ENCODE results near the gene GLE1.
A peak's percentile ranks its signal among the peaks of the same experiment; 100 is the strongest.

GLE1 gene

DNA sequence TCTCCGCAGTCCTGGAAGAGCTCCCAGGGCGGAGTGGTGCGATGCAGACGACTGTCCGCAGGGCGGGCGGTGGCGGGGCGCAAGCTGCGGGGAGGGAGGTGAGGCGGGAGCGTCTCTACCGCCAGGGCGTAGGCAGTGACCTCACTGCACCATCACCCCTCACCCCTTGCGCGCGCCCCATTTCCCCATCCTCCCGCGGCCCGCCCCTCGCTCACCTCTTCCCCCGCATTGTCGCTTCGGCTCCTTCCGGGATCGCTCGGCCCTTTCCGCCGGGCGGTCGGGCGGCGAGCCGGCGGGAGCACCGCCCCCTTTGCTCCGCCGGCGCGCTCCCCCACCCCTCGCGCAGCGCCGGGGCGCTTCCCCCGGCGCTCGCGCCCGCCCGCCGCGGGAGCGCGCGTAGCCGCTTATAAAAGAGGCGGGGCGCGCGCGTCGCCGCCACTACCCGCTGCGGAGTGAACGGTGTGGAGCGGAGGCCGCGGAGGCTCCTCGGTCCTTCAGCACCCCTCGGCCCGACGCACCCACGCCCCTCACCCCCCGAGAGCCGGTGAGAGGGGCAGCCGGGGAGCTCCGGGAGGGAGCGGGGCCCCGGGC is 47.7 kb downstream of the GLE1 start, which contains the start of gene SPTAN1:
Gene SPTAN1 (plus strand): TSS at position 435 of the 591 bp plus-strand sequence. CDS start 14,154 bp downstream, outside the sequence.
- H3K4me1 ChIP-seq (ENCODE audit: insufficient read depth, insufficient read length): peaks cover 5% of the 10 kb centered on the region
- no peak for TF ChIP-seq SUZ12 (IDR thresholded peaks at IDR 0.05; ENCODE audit: extremely low read depth, insufficient read depth, insufficient read length)
- TF ChIP-seq YY1 (IDR thresholded peaks at IDR 0.05; ENCODE audit: insufficient read depth, insufficient read length): no peak
- no peak for TF ChIP-seq ZNF274 (IDR thresholded peaks at IDR 0.05; ENCODE audit: low read depth, low read length)

DNA sequence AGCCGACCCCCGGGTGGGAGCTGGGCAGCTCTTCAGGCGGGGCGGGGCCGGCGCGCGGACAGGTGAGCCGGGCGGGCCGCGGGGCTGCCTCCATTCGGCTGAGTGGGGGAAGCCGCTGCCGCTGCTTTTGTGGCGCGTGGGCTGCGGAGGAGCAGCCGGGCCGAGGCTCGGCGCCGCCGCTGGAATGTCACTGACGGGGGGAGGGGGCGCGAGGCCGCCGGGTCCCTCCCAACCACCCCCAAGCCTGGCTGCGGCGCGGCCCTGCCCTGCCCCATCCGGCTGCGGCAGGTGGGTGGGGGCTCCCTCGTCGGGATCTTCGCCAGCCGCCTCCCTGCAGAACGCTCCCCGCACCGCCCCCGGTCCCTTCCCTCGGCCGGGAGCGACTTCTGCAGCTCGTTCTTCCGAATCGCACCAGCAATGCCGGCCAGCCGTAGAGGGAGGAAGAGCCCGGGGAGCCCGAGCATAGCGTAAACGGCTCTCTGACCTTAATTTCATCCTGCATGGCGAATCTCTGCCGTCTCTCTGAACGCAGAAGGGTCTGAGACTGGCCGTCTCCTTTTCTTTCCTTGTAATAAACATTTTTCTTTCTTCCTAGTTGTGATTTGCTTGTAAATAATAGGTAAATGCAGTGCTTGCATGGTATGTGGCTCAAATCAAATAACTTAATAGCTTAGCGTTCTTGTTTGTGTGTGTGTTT is 48.4 kb downstream of the GLE1 start:
- TF ChIP-seq ZNF274 (IDR thresholded peaks at IDR 0.05; ENCODE audit: low read depth, low read length) (no peak), YY1 (IDR thresholded peaks at IDR 0.05; ENCODE audit: insufficient read depth, insufficient read length) (no peak), SUZ12 (IDR thresholded peaks at IDR 0.05; ENCODE audit: extremely low read depth, insufficient read depth, insufficient read length) (no peak)
- Histone ChIP-seq H3K9me3 (ENCODE audit: insufficient read depth, low read length) (no peaks in the 10 kb centered on the region), H3K4me3 (ENCODE audit: insufficient read length, low read depth) (peak overlapping the region; percentile 80), H3K9ac (ENCODE audit: insufficient read length, low read depth) (peak overlapping the region; percentile 87), H3K27me3 (ENCODE audit: insufficient read depth, insufficient read length) (no peaks in the 10 kb centered on the region), H3K4me1 (ENCODE audit: insufficient read depth, insufficient read length) (peaks cover 5% of the 10 kb centered on the region), H3K36me3 (ENCODE audit: insufficient read depth, insufficient read length, low read length) (peaks cover 20% of the 10 kb centered on the region)
- DNase-seq (ENCODE audit: low read depth, low spot score): peak; percentile 39

More for the DNA sequence above, 47.7 kb downstream of the GLE1 start, which contains the start of gene SPTAN1:
- peak; percentile 85 for DNase-seq (ENCODE audit: low read depth, low spot score)
- Histone ChIP-seq H3K36me3 (ENCODE audit: insufficient read depth, insufficient read length, low read length) (peaks cover 17% of the 10 kb centered on the region), H3K9ac (ENCODE audit: insufficient read length, low read depth) (peak within 1 kb of the TSS; percentile 87), H3K9me3 (ENCODE audit: insufficient read depth, low read length) (no peaks in the 10 kb centered on the region), H3K4me3 (ENCODE audit: insufficient read length, low read depth) (peak within 1 kb of the TSS; percentile 80), H3K27me3 (ENCODE audit: insufficient read depth, insufficient read length) (no peaks in the 10 kb centered on the region)

DNA sequence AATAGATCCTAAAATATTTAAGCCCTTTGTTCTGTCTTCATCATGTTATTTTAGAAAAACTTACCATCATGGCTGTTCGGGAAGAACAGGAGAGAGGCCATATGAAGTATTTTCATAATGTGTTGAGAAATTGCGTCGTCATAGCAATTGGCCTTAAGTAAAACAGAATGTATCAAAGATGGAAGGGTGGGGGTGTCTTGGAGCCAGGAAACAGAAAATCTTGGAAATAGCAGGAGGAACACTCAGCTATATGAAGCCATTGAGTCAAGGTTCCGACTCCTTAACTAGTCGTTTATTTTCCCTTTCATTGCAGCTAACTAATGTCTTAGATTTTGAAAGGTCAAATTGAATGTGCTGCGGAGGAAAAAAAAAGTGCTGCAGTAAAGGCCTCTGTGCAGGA is 49.2 kb downstream of the GLE1 start:
- Histone ChIP-seq H3K9me3 (ENCODE audit: insufficient read depth, low read length) (no peaks in the 10 kb centered on the region), H3K4me1 (ENCODE audit: insufficient read depth, insufficient read length) (peaks cover 5% of the 10 kb centered on the region), H3K9ac (ENCODE audit: insufficient read length, low read depth) (peak overlapping the region; percentile 65), H3K4me3 (ENCODE audit: insufficient read length, low read depth) (peak overlapping the region; percentile 80), H3K36me3 (ENCODE audit: insufficient read depth, insufficient read length, low read length) (peaks cover 20% of the 10 kb centered on the region), H3K27me3 (ENCODE audit: insufficient read depth, insufficient read length) (no peaks in the 10 kb centered on the region)
- TF ChIP-seq ZNF274 (IDR thresholded peaks at IDR 0.05; ENCODE audit: low read depth, low read length): no peak
- TF ChIP-seq YY1 (IDR thresholded peaks at IDR 0.05; ENCODE audit: insufficient read depth, insufficient read length): no peak
- no peak for TF ChIP-seq SUZ12 (IDR thresholded peaks at IDR 0.05; ENCODE audit: extremely low read depth, insufficient read depth, insufficient read length)
- no peak for DNase-seq (ENCODE audit: low read depth, low spot score)

DNA sequence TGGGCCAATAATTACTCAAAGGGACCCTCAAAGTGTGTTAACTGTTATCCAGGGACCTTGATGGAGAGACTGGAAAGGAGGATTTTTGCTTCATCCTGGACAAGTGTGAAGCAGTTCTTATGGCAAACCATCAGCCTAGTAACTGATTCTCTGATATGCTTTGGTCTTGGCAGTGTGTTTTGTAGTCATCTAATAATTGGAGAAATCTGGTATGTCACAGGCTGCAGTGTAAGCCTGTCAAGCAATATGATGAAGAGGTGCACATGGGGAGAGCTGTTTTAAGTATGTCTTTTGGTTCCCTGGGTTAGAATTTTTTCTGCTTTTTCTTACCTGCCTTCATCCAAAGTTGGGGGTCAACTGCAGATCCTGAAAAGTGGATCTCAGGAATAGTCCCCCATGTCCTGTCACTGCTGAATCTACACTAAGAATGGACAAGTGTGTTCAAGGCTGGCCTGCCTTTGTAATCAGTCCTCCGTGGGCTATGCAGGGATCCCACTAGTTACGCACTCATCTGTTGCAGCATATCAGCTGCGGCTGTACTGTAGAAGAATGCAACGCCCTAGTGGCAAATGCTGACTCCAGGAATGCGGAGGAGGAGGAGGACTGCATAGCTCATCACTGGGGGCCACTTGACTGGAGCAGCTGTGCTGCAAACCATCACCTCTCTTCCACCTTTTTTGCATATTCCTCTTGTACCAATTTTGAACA is 49.8 kb downstream of the GLE1 start:
- Histone ChIP-seq H3K27me3 (ENCODE audit: insufficient read depth, insufficient read length) (no peaks in the 10 kb centered on the region), H3K4me1 (ENCODE audit: insufficient read depth, insufficient read length) (peaks cover 9% of the 10 kb centered on the region), H3K9me3 (ENCODE audit: insufficient read depth, low read length) (no peaks in the 10 kb centered on the region), H3K36me3 (ENCODE audit: insufficient read depth, insufficient read length, low read length) (peaks cover 25% of the 10 kb centered on the region), H3K4me3 (ENCODE audit: insufficient read length, low read depth) (peak overlapping the region; percentile 80), H3K9ac (ENCODE audit: insufficient read length, low read depth) (peak overlapping the region; percentile 21)
- no peak for TF ChIP-seq SUZ12 (IDR thresholded peaks at IDR 0.05; ENCODE audit: extremely low read depth, insufficient read depth, insufficient read length)
- no peak for TF ChIP-seq ZNF274 (IDR thresholded peaks at IDR 0.05; ENCODE audit: low read depth, low read length)
- TF ChIP-seq YY1 (IDR thresholded peaks at IDR 0.05; ENCODE audit: insufficient read depth, insufficient read length): no peak
- no peak for DNase-seq (ENCODE audit: low read depth, low spot score)

DNA sequence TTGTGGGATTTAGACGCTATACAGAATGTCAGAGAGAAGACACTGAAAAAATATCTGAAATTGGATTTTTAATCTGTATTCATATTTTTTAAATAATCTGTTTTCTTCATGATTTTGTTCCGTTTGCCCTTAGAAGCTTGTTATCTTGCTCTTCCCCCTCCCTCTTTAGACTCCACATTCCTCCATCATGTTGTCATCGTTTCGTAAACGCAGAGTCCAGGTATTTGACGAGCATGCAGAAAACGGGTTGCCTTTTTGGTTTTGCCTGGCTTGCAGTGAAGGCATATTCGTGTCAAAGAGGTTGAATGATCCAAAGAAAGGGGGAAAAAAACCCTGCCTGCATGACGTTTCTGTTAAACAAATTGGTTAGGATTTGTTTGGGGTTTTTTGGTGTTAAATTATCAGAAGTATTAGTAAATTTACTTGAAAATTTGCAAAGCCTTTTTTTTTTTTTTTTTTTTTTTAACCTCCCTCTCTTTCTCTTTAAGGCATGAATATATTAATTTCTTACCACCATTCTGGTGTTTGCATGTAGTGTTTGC is 50.7 kb downstream of the GLE1 start:
- Histone ChIP-seq H3K9ac (ENCODE audit: insufficient read length, low read depth) (peak overlapping the region; percentile 6), H3K27me3 (ENCODE audit: insufficient read depth, insufficient read length) (no peaks in the 10 kb centered on the region), H3K4me1 (ENCODE audit: insufficient read depth, insufficient read length) (peaks cover 9% of the 10 kb centered on the region), H3K36me3 (ENCODE audit: insufficient read depth, insufficient read length, low read length) (peaks cover 25% of the 10 kb centered on the region), H3K4me3 (ENCODE audit: insufficient read length, low read depth) (no peak overlapping the region), H3K9me3 (ENCODE audit: insufficient read depth, low read length) (no peaks in the 10 kb centered on the region)
- peak; percentile 69 for DNase-seq (ENCODE audit: low read depth, low spot score)
- no peak for TF ChIP-seq YY1 (IDR thresholded peaks at IDR 0.05; ENCODE audit: insufficient read depth, insufficient read length)
- no peak for TF ChIP-seq ZNF274 (IDR thresholded peaks at IDR 0.05; ENCODE audit: low read depth, low read length)
- TF ChIP-seq SUZ12 (IDR thresholded peaks at IDR 0.05; ENCODE audit: extremely low read depth, insufficient read depth, insufficient read length): no peak

DNA sequence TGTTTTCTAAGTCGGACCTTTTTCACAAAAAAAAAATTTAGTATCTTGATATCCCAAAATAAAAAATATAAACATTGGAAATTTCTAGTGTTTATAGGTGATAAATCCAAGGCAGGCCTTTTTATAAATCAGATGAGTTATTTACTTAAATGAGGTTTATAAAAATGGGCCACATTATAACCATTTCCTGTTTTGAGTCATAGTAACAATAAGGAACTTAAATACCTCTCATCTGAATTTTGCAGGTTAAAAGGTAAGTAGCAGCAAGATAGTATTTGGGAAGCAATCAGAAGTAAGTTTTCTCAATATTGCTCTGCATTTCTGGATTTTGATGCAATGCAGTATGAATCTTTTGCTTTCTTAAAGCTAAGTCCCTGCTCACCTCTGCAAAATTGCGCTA is 51.8 kb downstream of the GLE1 start:
- Histone ChIP-seq H3K9ac (ENCODE audit: insufficient read length, low read depth) (no peak overlapping the region), H3K9me3 (ENCODE audit: insufficient read depth, low read length) (no peaks in the 10 kb centered on the region), H3K36me3 (ENCODE audit: insufficient read depth, insufficient read length, low read length) (peaks cover 25% of the 10 kb centered on the region), H3K27me3 (ENCODE audit: insufficient read depth, insufficient read length) (no peaks in the 10 kb centered on the region), H3K4me1 (ENCODE audit: insufficient read depth, insufficient read length) (peaks cover 7% of the 10 kb centered on the region), H3K4me3 (ENCODE audit: insufficient read length, low read depth) (no peak overlapping the region)
- DNase-seq (ENCODE audit: low read depth, low spot score): no peak
- TF ChIP-seq ZNF274 (IDR thresholded peaks at IDR 0.05; ENCODE audit: low read depth, low read length) (no peak), SUZ12 (IDR thresholded peaks at IDR 0.05; ENCODE audit: extremely low read depth, insufficient read depth, insufficient read length) (no peak), YY1 (IDR thresholded peaks at IDR 0.05; ENCODE audit: insufficient read depth, insufficient read length) (no peak)
